Caco-2 (cell line): ENCODE data around the gene MED13L. TPM values are rescaled to one million over a fixed set of nuclear protein-coding genes. Genes with fewer than 3 reads are reported as not detected.

Source experiments
- BruUV-seq: library from RNA; stranded (reverse); fragments of 400-500 nt; replicated peaks from 2 replicates; lab custom pipeline; 2021; lab: Mats Ljungman, UMichigan
- CTCF ChIA-PET: fragments of 300-600 bp; sonication (Branson Sonifier 250); formaldehyde crosslinking; loops from one replicate; lab custom pipeline; 2022; ENCODE audit warnings: antibody characterized with exemption; lab: Charles Lee
- POLR2A ChIA-PET: fragments of 300-600 bp; sonication (Branson Sonifier 250); formaldehyde crosslinking; loops from one replicate; lab custom pipeline; 2022; ENCODE audit warnings: antibody characterized with exemption; lab: Charles Lee
- DNase-seq, 2 experiments: peaks; one replicate each; pipeline versions ENCODE4 v3.0.0 to v3.0.0-alpha.2; 2020 to 2022
- H3K27me3 ChIP-seq: replicated peaks from 2 replicates; pipeline ENCODE4 v1.6.0; 2011; ENCODE audit warnings: low read length; ENCODE audit not compliant: control insufficient read depth, insufficient read depth
- H3K36me3 ChIP-seq: 2 replicates; pipeline ENCODE4 v1.5.1; 2011; ENCODE audit warnings: low read length; ENCODE audit not compliant: control insufficient read depth, insufficient read depth
- H3K4me1 ChIP-seq: fragments of 250-450 bp; sonication (Bioruptor Pico); 2 replicates; pipeline ENCODE4 v1.5.1; 2020; ENCODE audit warnings: mild to moderate bottlenecking
- H3K4me3 ChIP-seq: 2 replicates; pipeline ENCODE4 v1.5.1; 2011; ENCODE audit warnings: low read depth, mild to moderate bottlenecking, control low read depth, low read length
- H3K9me3 ChIP-seq: fragments of 250-450 bp; sonication (Bioruptor Pico); 2 replicates; pipeline ENCODE4 v1.5.1; 2020; ENCODE audit warnings: mild to moderate bottlenecking, moderate library complexity
- H3K27ac Mint-ChIP-seq: one replicate; pipeline ENCODE4 v1.8.0; 2022; ENCODE audit warnings: mixed read lengths; ENCODE audit not compliant: unreplicated experiment
- H3K27me3 Mint-ChIP-seq: one replicate; pipeline ENCODE4 v1.8.0; 2022; ENCODE audit warnings: mixed read lengths; ENCODE audit not compliant: insufficient read depth, unreplicated experiment
- H3K36me3 Mint-ChIP-seq: one replicate; pipeline ENCODE4 v1.8.0; 2022; ENCODE audit warnings: mild to moderate bottlenecking, mixed read lengths; ENCODE audit not compliant: insufficient read depth, unreplicated experiment
- H3K4me1 Mint-ChIP-seq: one replicate; pipeline ENCODE4 v1.8.0; 2022; ENCODE audit warnings: low read depth, mixed read lengths; ENCODE audit not compliant: unreplicated experiment
- H3K4me3 Mint-ChIP-seq: one replicate; pipeline ENCODE4 v1.8.0; 2022; ENCODE audit warnings: mild to moderate bottlenecking, moderate library complexity, mixed read lengths; ENCODE audit not compliant: unreplicated experiment
- H3K9me3 Mint-ChIP-seq: one replicate; pipeline ENCODE4 v1.8.0; 2022; ENCODE audit warnings: mixed read lengths; ENCODE audit not compliant: unreplicated experiment
- CTCF ChIP-seq, 2 experiments: fragments of 200-600 bp in 1 of 2; IDR thresholded peaks; 1 replicate in 1 of 2; 2 replicates in 1 of 2; pipeline versions ENCODE4 v1.5.1 to v1.8.0; 2011 to 2022; ENCODE audit warnings: antibody characterized with exemption in 1 of 2, control low read depth in 1 of 2, inconsistent platforms in 1 of 2, low read depth in 1 of 2, low read length in 1 of 2, mild to moderate bottlenecking in 1 of 2, moderate library complexity in 1 of 2; ENCODE audit not compliant: insufficient read depth in 1 of 2, severe bottlenecking in 1 of 2, unreplicated experiment in 1 of 2
- intact Hi-C: fragments of 100-400 bp; cut with micrococcal nuclease; formaldehyde crosslinking; loops from one replicate; pipeline ENCODE4 v1.10.0; 2022; ENCODE audit not compliant: unreplicated experiment
- total RNA-seq: library from RNA; stranded (reverse); gene quantifications from 2 replicates; pipeline ENCODE4 v1.2.3, GENCODE V29; 2022

Gene MED13L
- total RNA-seq, 1 experiment from 2014 or later: 160 TPM

GRCh38 chr12:116093915-116094314, 183.6 kb downstream of the MED13L start:
- H3K36me3 ChIP-seq: no peaks in the 10 kb centered on the region; the same call in 1 of the 2 replicates
- H3K27me3 Mint-ChIP-seq: no peaks in the 10 kb centered on the region
- ChIA-PET CTCF (interaction anchor here (0.6 kb wide), 2 partner anchors 155 to 371 kb away, joined by 3 to 5 read pairs; no protein-coding TSS in a partner anchor), POLR2A (no interaction called here)
- no peaks in the 10 kb centered on the region for H3K9me3 ChIP-seq
- no peak for DNase-seq
- BruUV-seq: no TSS peak
- no peak for TF ChIP-seq CTCF (IDR thresholded peaks at IDR 0.05; ENCODE audit: insufficient read depth in 1 of 2, low read depth in 1 of 2, low read length in 1 of 2, severe bottlenecking in 1 of 2, unreplicated experiment in 1 of 2)
- H3K4me1 ChIP-seq: no peaks in the 10 kb centered on the region
- no peak overlapping the region for H3K27ac Mint-ChIP-seq
- H3K4me3 Mint-ChIP-seq: no peak overlapping the region
- peaks cover 10% of the 10 kb centered on the region for H3K4me1 Mint-ChIP-seq
- no peaks in the 10 kb centered on the region for H3K9me3 Mint-ChIP-seq
- no peak overlapping the region for H3K4me3 ChIP-seq
- peaks cover 20% of the 10 kb centered on the region for H3K36me3 Mint-ChIP-seq
- intact Hi-C loops: no loop called here
- no peaks in the 10 kb centered on the region for H3K27me3 ChIP-seq

DNA sequence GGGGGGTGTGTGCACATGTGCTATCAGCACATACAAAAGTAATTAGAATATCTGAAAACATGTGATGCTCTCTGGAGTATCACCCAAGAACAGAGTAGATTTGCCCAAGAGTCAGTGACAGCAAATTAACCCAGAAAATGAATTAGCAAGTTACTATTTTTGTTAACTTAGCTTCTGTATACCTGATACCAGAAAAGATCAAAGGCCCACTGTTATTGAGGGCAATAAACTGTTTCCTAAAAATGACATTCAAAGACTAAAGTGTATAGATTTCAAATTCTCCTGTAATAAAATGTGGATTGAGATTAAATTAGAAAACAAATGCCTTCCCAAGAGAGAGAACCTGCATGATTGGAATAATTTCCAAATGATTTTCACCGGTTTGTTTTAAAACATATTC, 184.7 kb downstream of the MED13L start:
- Histone ChIP-seq H3K9me3 (no peaks in the 10 kb centered on the region), H3K4me1 (no peaks in the 10 kb centered on the region), H3K27me3 (no peaks in the 10 kb centered on the region), H3K4me3 (no peak overlapping the region), H3K36me3 (no peaks in the 10 kb centered on the region; the same call in 1 of the 2 replicates)
- intact Hi-C loops: no loop called here
- Mint-ChIP-seq H3K27ac (no peak overlapping the region), H3K36me3 (peaks cover 26% of the 10 kb centered on the region), H3K4me1 (peaks cover 11% of the 10 kb centered on the region), H3K9me3 (no peaks in the 10 kb centered on the region), H3K4me3 (no peak overlapping the region), H3K27me3 (no peaks in the 10 kb centered on the region)
- POLR2A ChIA-PET: no interaction called here
- CTCF ChIA-PET: no interaction called here
- no peak for TF ChIP-seq CTCF (IDR thresholded peaks at IDR 0.05; ENCODE audit: insufficient read depth in 1 of 2, low read depth in 1 of 2, low read length in 1 of 2, severe bottlenecking in 1 of 2, unreplicated experiment in 1 of 2)
- no peak for DNase-seq
- no TSS peak for BruUV-seq

DNA sequence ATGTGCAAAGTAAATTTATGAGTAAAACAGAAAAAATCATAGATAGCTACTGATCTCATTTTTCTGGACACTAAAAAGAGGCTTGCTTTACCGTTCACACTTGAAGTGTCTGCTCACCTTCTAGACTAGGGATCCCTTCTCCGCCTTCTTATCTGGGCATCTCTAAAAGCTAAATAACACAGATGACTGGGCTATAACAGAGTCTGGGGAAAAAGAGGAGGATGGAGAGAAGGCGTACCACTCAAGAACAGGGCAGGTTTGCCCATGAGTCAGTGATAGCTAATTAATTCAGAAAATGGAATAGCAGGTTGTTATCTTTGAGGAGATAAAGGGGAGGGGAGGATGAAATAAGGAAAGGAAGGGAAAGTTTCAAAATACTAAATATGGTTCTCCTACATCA, 185.3 kb downstream of the MED13L start:
- H3K27ac Mint-ChIP-seq: no peak overlapping the region
- no peaks in the 10 kb centered on the region for H3K27me3 Mint-ChIP-seq
- intact Hi-C loops: no loop called here
- no peak overlapping the region for H3K4me3 Mint-ChIP-seq
- H3K36me3 Mint-ChIP-seq: peaks cover 32% of the 10 kb centered on the region
- Histone ChIP-seq H3K9me3 (no peaks in the 10 kb centered on the region), H3K4me3 (no peak overlapping the region), H3K27me3 (no peaks in the 10 kb centered on the region), H3K4me1 (no peaks in the 10 kb centered on the region), H3K36me3 (no peaks in the 10 kb centered on the region; the same call in 1 of the 2 replicates)
- POLR2A ChIA-PET: no interaction called here
- no TSS peak for BruUV-seq
- TF ChIP-seq CTCF (IDR thresholded peaks at IDR 0.05; ENCODE audit: insufficient read depth in 1 of 2, low read depth in 1 of 2, low read length in 1 of 2, severe bottlenecking in 1 of 2, unreplicated experiment in 1 of 2): no peak
- CTCF ChIA-PET: no interaction called here
- no peak for DNase-seq
- no peaks in the 10 kb centered on the region for H3K9me3 Mint-ChIP-seq
- peaks cover 17% of the 10 kb centered on the region for H3K4me1 Mint-ChIP-seq
